Nephron (organoid): Measurements from ENCODE around the gene SMIM38.

Experiments
- H3K27ac Mint-ChIP-seq, 3 experiments: 2 replicates each; pipeline ENCODE4 v1.8.0; 2020; ENCODE audit warnings: mixed read lengths in 3 of 3, mild to moderate bottlenecking in 2 of 3, moderate library complexity in 1 of 3
- H3K27me3 Mint-ChIP-seq: 2 replicates; pipeline ENCODE4 v1.8.0; 2021; ENCODE audit warnings: low read depth, mild to moderate bottlenecking, moderate library complexity, mixed read lengths
- H3K36me3 Mint-ChIP-seq: 2 replicates; pipeline ENCODE4 v1.8.0; 2020; ENCODE audit warnings: low read depth, mixed read lengths
- H3K4me1 Mint-ChIP-seq: 2 replicates; pipeline ENCODE4 v1.8.0; 2020; ENCODE audit warnings: mixed read lengths
- H3K4me3 Mint-ChIP-seq, 3 experiments: 2 replicates each; pipeline ENCODE4 v1.8.0; 2020; ENCODE audit warnings: mild to moderate bottlenecking in 3 of 3, mixed read lengths in 3 of 3, moderate library complexity in 2 of 3
- H3K9me3 Mint-ChIP-seq: 2 replicates; pipeline ENCODE4 v1.8.0; 2020; ENCODE audit warnings: mixed read lengths
- TF ChIP-seq, protein P1 (sequence below), 3 experiments: fragments of 200-600 bp; sonication (generic); IDR thresholded peaks; one replicate each; pipeline ENCODE4 v1.5.0; 2021; ENCODE audit warnings: antibody characterized with exemption in 3 of 3; ENCODE audit not compliant: unreplicated experiment in 3 of 3

SMIM38 gene

DNA sequence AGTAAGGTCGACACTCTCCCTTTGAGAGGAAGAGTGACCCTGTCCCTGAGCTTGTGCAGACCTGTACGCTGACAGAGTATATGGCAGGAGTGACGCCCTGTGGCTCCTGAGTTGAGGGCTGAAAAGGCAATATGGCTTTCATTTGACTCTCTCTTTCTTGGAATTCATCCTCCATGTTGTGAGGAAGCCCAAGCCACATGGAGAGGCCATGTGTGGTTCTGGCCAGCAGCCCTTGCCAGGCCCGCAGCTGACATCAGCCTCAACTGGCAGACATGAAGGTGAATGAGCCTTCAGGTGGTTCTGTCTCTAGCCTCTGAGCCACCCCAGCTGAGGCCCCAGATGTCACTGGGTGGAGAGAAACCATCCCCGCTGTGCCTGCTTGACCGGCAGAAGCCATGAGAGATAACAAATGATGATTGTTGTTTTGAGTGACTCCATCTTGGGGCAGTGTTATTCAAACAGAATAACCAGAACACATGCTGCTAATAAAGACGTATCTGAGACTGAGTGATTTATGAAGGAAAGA lies 31.9 kb downstream of the SMIM38 start:
- peaks cover 11% of the 10 kb centered on the region for H3K27me3 Mint-ChIP-seq
- H3K4me3 Mint-ChIP-seq: no peak overlapping the region
- peaks cover 15% of the 10 kb centered on the region for H3K9me3 Mint-ChIP-seq
- H3K36me3 Mint-ChIP-seq: peaks cover 5% of the 10 kb centered on the region
- no peak overlapping the region for H3K27ac Mint-ChIP-seq
- TF ChIP-seq, protein P1, sequence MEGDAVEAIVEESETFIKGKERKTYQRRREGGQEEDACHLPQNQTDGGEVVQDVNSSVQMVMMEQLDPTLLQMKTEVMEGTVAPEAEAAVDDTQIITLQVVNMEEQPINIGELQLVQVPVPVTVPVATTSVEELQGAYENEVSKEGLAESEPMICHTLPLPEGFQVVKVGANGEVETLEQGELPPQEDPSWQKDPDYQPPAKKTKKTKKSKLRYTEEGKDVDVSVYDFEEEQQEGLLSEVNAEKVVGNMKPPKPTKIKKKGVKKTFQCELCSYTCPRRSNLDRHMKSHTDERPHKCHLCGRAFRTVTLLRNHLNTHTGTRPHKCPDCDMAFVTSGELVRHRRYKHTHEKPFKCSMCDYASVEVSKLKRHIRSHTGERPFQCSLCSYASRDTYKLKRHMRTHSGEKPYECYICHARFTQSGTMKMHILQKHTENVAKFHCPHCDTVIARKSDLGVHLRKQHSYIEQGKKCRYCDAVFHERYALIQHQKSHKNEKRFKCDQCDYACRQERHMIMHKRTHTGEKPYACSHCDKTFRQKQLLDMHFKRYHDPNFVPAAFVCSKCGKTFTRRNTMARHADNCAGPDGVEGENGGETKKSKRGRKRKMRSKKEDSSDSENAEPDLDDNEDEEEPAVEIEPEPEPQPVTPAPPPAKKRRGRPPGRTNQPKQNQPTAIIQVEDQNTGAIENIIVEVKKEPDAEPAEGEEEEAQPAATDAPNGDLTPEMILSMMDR (IDR thresholded peaks at IDR 0.05; ENCODE audit: unreplicated experiment in 3 of 3): no peak
- peaks cover 6% of the 10 kb centered on the region for H3K4me1 Mint-ChIP-seq

DNA sequence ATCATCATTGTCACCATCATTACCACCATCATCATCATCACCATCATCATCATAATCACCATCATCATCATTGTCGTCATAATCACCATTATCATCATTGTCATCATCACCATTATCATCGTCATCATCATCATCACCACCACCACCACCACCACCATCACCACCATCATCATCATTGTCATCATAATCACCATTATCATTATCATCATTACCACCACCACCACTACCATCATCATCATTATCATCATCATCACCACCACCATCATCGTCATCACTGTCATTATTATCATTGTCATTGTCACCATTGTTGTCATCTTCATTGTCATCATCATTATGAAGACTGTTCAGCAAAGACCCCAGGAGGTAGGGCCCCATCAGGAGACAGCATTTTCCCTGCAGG lies 33.3 kb downstream of the SMIM38 start:
- Mint-ChIP-seq H3K36me3 (peaks cover 5% of the 10 kb centered on the region), H3K27me3 (peaks cover 10% of the 10 kb centered on the region), H3K4me3 (peak overlapping the region in 1 of 3 experiments; percentile 0), H3K9me3 (peaks cover 15% of the 10 kb centered on the region), H3K4me1 (peaks cover 18% of the 10 kb centered on the region), H3K27ac (no peak overlapping the region)
- TF ChIP-seq, protein P1 (IDR thresholded peaks at IDR 0.05; ENCODE audit: unreplicated experiment in 3 of 3): no peak

DNA sequence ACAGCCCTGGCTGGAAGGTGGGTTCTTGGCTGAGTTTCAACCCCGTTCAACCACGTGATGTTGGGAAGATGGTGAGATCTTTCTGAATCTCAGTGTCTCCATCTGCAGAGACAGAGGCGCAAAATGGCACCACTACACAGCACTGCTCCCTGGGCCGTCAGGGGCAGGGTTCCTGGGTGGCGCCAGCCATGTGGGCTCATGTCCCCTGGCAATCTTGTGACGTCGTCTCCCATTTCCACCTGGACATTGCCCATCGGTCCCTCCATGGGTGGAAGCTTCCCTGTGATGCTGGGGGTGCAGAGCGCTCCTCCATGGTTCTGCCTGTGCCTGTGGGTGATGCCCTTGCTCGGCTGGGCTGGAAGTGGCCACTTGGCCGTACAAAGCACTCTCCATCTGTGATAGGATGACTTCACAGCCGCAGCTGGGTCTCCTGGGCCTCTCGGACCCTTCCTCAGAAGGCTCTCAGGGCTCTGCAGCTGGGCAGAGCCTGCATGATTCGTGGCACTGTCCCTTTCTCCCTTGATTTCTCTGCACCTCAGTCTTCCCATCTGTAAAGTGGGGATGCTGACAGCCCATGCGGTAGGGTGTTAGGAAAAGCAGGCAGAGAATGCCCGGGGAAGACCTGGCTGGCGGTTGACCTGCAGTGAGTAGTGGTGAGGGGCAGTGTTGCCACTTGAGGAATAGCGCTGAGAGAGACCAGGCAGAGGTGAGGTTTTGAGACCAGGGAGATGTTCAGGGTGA lies 35.2 kb downstream of the SMIM38 start:
- Mint-ChIP-seq H3K27ac (no peak overlapping the region), H3K4me3 (no peak overlapping the region), H3K4me1 (peaks cover 30% of the 10 kb centered on the region), H3K9me3 (peaks cover 21% of the 10 kb centered on the region), H3K36me3 (peaks cover 13% of the 10 kb centered on the region), H3K27me3 (peaks cover 10% of the 10 kb centered on the region)
- TF ChIP-seq, protein P1 (IDR thresholded peaks at IDR 0.05; ENCODE audit: unreplicated experiment in 3 of 3): no peak

DNA sequence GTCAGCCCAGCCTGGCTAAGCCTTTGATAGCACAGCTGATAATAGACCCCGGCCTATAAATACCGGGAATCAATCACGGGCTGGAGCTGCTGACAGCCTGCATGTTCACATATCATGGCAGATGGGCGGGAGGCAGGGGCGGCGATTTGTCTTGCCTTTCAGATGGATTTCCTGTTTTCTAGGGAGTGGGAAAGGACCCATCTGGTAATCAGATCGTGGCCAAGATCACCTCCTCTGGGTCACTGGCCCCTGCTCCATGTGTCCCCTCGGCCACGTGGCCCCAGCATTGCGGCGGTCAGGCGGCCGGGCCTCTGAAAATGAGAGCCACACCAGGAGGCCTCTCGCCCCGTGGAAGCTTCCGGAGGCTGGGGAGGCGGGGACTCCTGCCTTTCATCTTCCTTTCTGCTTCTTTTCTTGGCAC lies 36.6 kb downstream of the SMIM38 start:
- H3K27me3 Mint-ChIP-seq: peaks cover 8% of the 10 kb centered on the region
- H3K36me3 Mint-ChIP-seq: peaks cover 13% of the 10 kb centered on the region
- H3K9me3 Mint-ChIP-seq: peaks cover 21% of the 10 kb centered on the region
- H3K4me1 Mint-ChIP-seq: peaks cover 30% of the 10 kb centered on the region
- TF ChIP-seq, protein P1 (IDR thresholded peaks at IDR 0.05; ENCODE audit: unreplicated experiment in 3 of 3): no peak
- no peak overlapping the region for H3K4me3 Mint-ChIP-seq
- H3K27ac Mint-ChIP-seq: peak overlapping the region in 2 of 3 experiments; percentile 47 to 74

DNA sequence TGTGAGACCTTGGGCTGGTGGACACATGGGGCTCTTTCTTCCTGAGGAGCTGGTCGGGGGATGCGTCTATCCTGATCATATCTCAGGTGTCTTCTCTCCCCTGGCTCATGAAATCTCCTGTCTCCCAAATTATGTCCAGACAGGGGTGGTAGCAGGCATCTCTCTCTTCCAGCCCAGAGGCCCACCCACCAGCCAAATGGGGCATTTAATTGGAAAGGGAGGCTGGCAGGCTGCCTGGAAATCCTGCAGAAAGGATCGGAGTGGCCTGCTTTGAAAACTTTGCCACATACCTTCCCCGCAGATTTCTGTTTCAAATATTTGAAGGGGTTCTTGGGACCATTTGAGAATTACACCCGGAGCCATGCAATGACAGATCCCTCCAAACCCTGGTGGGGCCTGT lies 37.4 kb downstream of the SMIM38 start:
- TF ChIP-seq, protein P1 (IDR thresholded peaks at IDR 0.05; ENCODE audit: unreplicated experiment in 3 of 3): no peak
- Mint-ChIP-seq H3K36me3 (peaks cover 13% of the 10 kb centered on the region), H3K4me3 (no peak overlapping the region), H3K27ac (peak overlapping the region in 2 of 3 experiments; percentile 10 to 74), H3K27me3 (peaks cover 14% of the 10 kb centered on the region), H3K4me1 (peaks cover 30% of the 10 kb centered on the region), H3K9me3 (peaks cover 16% of the 10 kb centered on the region)

DNA sequence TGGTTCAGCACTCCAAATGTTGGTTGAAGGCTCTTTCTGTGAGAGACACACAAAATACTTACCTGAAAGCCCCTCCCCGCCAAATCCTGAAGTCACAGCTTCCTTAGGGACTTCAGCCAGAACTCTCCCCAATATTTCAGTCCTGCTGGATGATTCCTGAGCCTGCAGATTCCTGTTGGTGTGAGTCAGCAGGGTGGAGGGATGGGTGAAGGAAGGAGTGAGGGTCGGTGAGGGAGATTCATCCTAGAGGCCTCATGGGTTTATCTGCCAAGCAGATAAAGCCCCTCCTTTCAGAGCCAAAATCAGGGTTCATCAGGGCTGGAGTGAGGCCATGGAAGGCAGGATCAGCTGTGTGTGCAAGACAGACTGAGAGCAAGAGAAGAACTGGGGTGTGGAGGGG lies 37.9 kb downstream of the SMIM38 start:
- H3K4me1 Mint-ChIP-seq: peaks cover 30% of the 10 kb centered on the region
- no peak overlapping the region for H3K4me3 Mint-ChIP-seq
- peak overlapping the region in 2 of 3 experiments; percentile 10 to 28 for H3K27ac Mint-ChIP-seq
- peaks cover 13% of the 10 kb centered on the region for H3K36me3 Mint-ChIP-seq
- TF ChIP-seq, protein P1 (IDR thresholded peaks at IDR 0.05; ENCODE audit: unreplicated experiment in 3 of 3): no peak
- peaks cover 14% of the 10 kb centered on the region for H3K27me3 Mint-ChIP-seq
- peaks cover 13% of the 10 kb centered on the region for H3K9me3 Mint-ChIP-seq
